HepG2 (cell line): ENCODE measurements around the gene MDH1B. TPM values are rescaled to one million over a fixed set of nuclear protein-coding genes. Genes with fewer than 3 reads are reported as not detected.
A peak's percentile ranks its signal among the peaks of the same experiment; 100 is the strongest.

Experiments
- ATAC-seq: fragments of 200-7000 bp; cut with Tn5 transposase; 3 replicates; pipeline ENCODE4 v1.9.1; 2020; ENCODE audit warnings: mild to moderate bottlenecking, moderate library complexity
- BruUV-seq: library from RNA; stranded (reverse); fragments of 400-500 nt; replicated peaks from 2 replicates; lab custom pipeline; 2021; lab: Mats Ljungman, UMichigan
- CTCF ChIA-PET: fragments of 300-600 bp; formaldehyde crosslinking; extraction: SDS; loops from one replicate; lab custom pipeline; 2021; ENCODE audit warnings: low total read pairs, inconsistent platforms, low intra/inter-chr PET ratio; lab: Yijun Ruan, JAX
- POLR2A ChIA-PET: fragments of 350-600 bp; sonication (Branson Sonifier 250); formaldehyde crosslinking; loops from one replicate; lab custom pipeline; 2020; ENCODE audit warnings: antibody characterized with exemption, inconsistent platforms; lab: Yijun Ruan, JAX
- DNase-seq: peaks from one replicate; pipeline ENCODE4 v3.0.0-alpha.2; 2015; ENCODE audit warnings: low spot score
- FAIRE-seq: peaks from 3 replicates; lab custom pipeline; 2011; peaks lifted over from hg19 to GRCh38; lab: Jason Lieb, UNC
- H2AFZ ChIP-seq: one replicate; pipeline ENCODE4 v1.6.1; 2011; ENCODE audit warnings: low read length, inconsistent platforms
- H3K27ac ChIP-seq: fragments of 300-600 bp; 3 replicates; pipeline ENCODE4 v1.8.0; 2011; ENCODE audit warnings: mixed run types, mild to moderate bottlenecking, mixed read lengths, low read length, inconsistent platforms; ENCODE audit not compliant: insufficient read depth; ENCODE audit errors: extremely low read length
- H3K27me3 ChIP-seq, 2 experiments: fragments of 200-600 bp in 1 of 2; 2 replicates in 1 of 2; 3 replicates in 1 of 2; pipeline versions ENCODE4 v1.6.0 to v1.8.0; 2011; ENCODE audit warnings: low read length in 2 of 2, mild to moderate bottlenecking in 2 of 2, moderate library complexity in 2 of 2, inconsistent platforms in 1 of 2; ENCODE audit not compliant: insufficient read depth in 2 of 2, control insufficient read depth in 1 of 2
- H3K36me3 ChIP-seq, 2 experiments: fragments of 200-600 bp in 1 of 2; replicated peaks in 1 of 2; 2 replicates in 1 of 2; 3 replicates in 1 of 2; pipeline versions ENCODE4 v1.5.1 to v1.8.0; 2011; ENCODE audit warnings: low read length in 2 of 2, inconsistent platforms in 1 of 2; ENCODE audit not compliant: insufficient read depth in 2 of 2, control insufficient read depth in 1 of 2
- H3K4me1 ChIP-seq: 2 replicates; pipeline ENCODE4 v1.5.1; 2012; ENCODE audit warnings: low read length, inconsistent platforms; ENCODE audit not compliant: insufficient read depth
- H3K4me2 ChIP-seq: 2 replicates; pipeline ENCODE4 v1.6.0; 2011; ENCODE audit warnings: low read depth, low read length, inconsistent platforms
- H3K4me3 ChIP-seq, 3 experiments: fragments of 200-600 bp in 1 of 3; sonication (generic), shearing (Covaris generic) in 1 of 3; replicated peaks in 1 of 3; 2 replicates each; pipeline ENCODE4 v1.5.1; 2011 to 2016; ENCODE audit warnings: low read length in 3 of 3, inconsistent platforms in 2 of 3, low read depth in 2 of 3, mild to moderate bottlenecking in 2 of 3, control low read depth in 1 of 3, mixed read lengths in 1 of 3; ENCODE audit not compliant: insufficient read depth in 1 of 3
- H3K79me2 ChIP-seq: one replicate; pipeline ENCODE4 v1.6.1; 2011; ENCODE audit warnings: low read length, inconsistent platforms; ENCODE audit not compliant: insufficient read depth
- H3K9ac ChIP-seq: 2 replicates; pipeline ENCODE4 v1.6.0; 2011; ENCODE audit warnings: mild to moderate bottlenecking, low read depth, low read length, inconsistent platforms; ENCODE audit not compliant: insufficient read depth
- H3K9me3 ChIP-seq: 2 replicates; pipeline ENCODE4 v1.5.1; 2012; ENCODE audit warnings: mild to moderate bottlenecking, low read length
- H4K20me1 ChIP-seq: 2 replicates; pipeline ENCODE4 v1.6.0; 2011; ENCODE audit warnings: inconsistent platforms, mild to moderate bottlenecking, low read length, moderate library complexity; ENCODE audit not compliant: insufficient read depth
- AGO1 ChIP-seq: fragments of 200-400 bp; formaldehyde crosslinking; IDR thresholded peaks from 2 replicates; pipeline ENCODE4 v1.6.1; 2017; ENCODE audit warnings: mild to moderate bottlenecking, low read depth, low read length, moderate library complexity; ENCODE audit not compliant: poor library complexity, severe bottlenecking
- ARNT2 ChIP-seq: sonication (generic); formaldehyde crosslinking; IDR thresholded peaks from 2 replicates; pipeline ENCODE4 v1.8.0; 2022; ENCODE audit warnings: mild to moderate bottlenecking, low read depth, missing genetic modification reagents, moderate library complexity
- CREBL2 ChIP-seq: sonication (generic); formaldehyde crosslinking; IDR thresholded peaks from 2 replicates; pipeline ENCODE4 v1.8.1; 2023; ENCODE audit warnings: missing genetic modification reagents, mild to moderate bottlenecking, borderline replicate concordance
- DBP ChIP-seq: sonication (generic); formaldehyde crosslinking; IDR thresholded peaks from 2 replicates; pipeline ENCODE4 v1.4.0; 2020; ENCODE audit warnings: missing genetic modification reagents; ENCODE audit errors: not compliant biosample characterization
- HMG20A ChIP-seq: IDR thresholded peaks from 2 replicates; pipeline ENCODE4 v1.6.1; 2016; ENCODE audit warnings: borderline replicate concordance
- HOXA9 ChIP-seq: sonication (generic); formaldehyde crosslinking; IDR thresholded peaks from 2 replicates; pipeline ENCODE4 v1.8.1; 2022; ENCODE audit warnings: missing genetic modification reagents, mild to moderate bottlenecking, moderate library complexity, borderline replicate concordance
- ISX ChIP-seq: sonication (generic); formaldehyde crosslinking; conservative IDR thresholded peaks from 2 replicates; pipeline ENCODE4 v1.5.0; 2020; ENCODE audit warnings: missing genetic modification reagents
- MAFF ChIP-seq: IDR thresholded peaks from 2 replicates; pipeline ENCODE4 v1.6.1; 2011; ENCODE audit warnings: low read depth, low read length, improper control_type of control experiment
- MAFK ChIP-seq, 2 experiments: IDR thresholded peaks in 1 of 2; conservative IDR thresholded peaks in 1 of 2; 2 replicates each; pipeline ENCODE4 v1.6.1; 2011; ENCODE audit warnings: improper control_type of control experiment in 2 of 2, low read length in 2 of 2
- NR2F1 ChIP-seq, 2 experiments: fragments of 450-650 bp in 1 of 2; formaldehyde crosslinking in 1 of 2; IDR thresholded peaks; 2 replicates each; pipeline versions ENCODE4 v1.5.0 to v1.6.1; 2016 to 2020; ENCODE audit warnings: mild to moderate bottlenecking in 1 of 2, missing compliant biosample characterization in 1 of 2, missing genetic modification reagents in 1 of 2, moderate library complexity in 1 of 2
- PHF5A ChIP-seq: IDR thresholded peaks from one replicate; pipeline ENCODE4 v1.6.1; 2018; ENCODE audit warnings: low read depth, missing genetic modification reagents; ENCODE audit not compliant: unreplicated experiment
- SOX13 ChIP-seq, 3 experiments: fragments of 450-650 bp in 1 of 3; sonication (generic) in 1 of 3; formaldehyde crosslinking in 1 of 3; IDR thresholded peaks in 2 of 3; conservative IDR thresholded peaks in 1 of 3; 2 replicates each; pipeline versions ENCODE4 v1.5.0 to v1.6.1; 2016 to 2020; ENCODE audit warnings: antibody characterized with exemption in 1 of 3, mild to moderate bottlenecking in 1 of 3, missing compliant biosample characterization in 1 of 3, missing genetic modification reagents in 1 of 3, moderate library complexity in 1 of 3
- TAF15 ChIP-seq: fragments of 200-400 bp; formaldehyde crosslinking; IDR thresholded peaks from one replicate; pipeline ENCODE4 v1.6.1; 2018; ENCODE audit warnings: mild to moderate bottlenecking, low read depth, low read length; ENCODE audit not compliant: poor library complexity, severe bottlenecking
- ZBTB7B ChIP-seq: sonication (generic); formaldehyde crosslinking; IDR thresholded peaks from 2 replicates; pipeline ENCODE4 v1.4.0; 2020; ENCODE audit warnings: missing genetic modification reagents
- ZFP62 ChIP-seq: sonication (generic); formaldehyde crosslinking; IDR thresholded peaks from 2 replicates; pipeline ENCODE4 v1.4.0; 2020; ENCODE audit warnings: missing genetic modification reagents
- ZNF282 ChIP-seq: fragments of 450-650 bp; IDR thresholded peaks from 2 replicates; pipeline ENCODE4 v1.6.1; 2018; ENCODE audit not compliant: partially characterized antibody
- ZNF451 ChIP-seq: sonication (generic); formaldehyde crosslinking; IDR thresholded peaks from 2 replicates; pipeline ENCODE4 v1.5.0; 2020; ENCODE audit warnings: mild to moderate bottlenecking, missing genetic modification reagents
- ZNF615 ChIP-seq: sonication (generic); formaldehyde crosslinking; IDR thresholded peaks from 2 replicates; pipeline ENCODE4 v1.5.0; 2020; ENCODE audit warnings: mild to moderate bottlenecking, missing genetic modification reagents, borderline replicate concordance
- WGBS: methylation state at CpG from one replicate; pipeline ENCODE4 v1.1.6; 2017; ENCODE audit warnings: low lambda C conversion rate; 5-methylcytosine and 5-hydroxymethylcytosine counted together
- in situ Hi-C: cut with HindIII; loops from 2 replicates; pipeline ENCODE4 v1.10.0; 2017; ENCODE audit warnings: low pct_unique_long_range_greater_than_20kb; ENCODE audit not compliant: extremely low pct_ligation_motif_present
- intact Hi-C: fragments of 100-400 bp; cut with micrococcal nuclease; formaldehyde crosslinking; loops from one replicate; pipeline ENCODE4 v1.10.0; 2022; ENCODE audit not compliant: unreplicated experiment
- polyA plus RNA-seq, 8 experiments: library from polyadenylated mRNA; depleted of rRNA in 3 of 8; stranded (reverse) in 7 of 8; unstranded in 1 of 8; fragments of >200 nt; fragmentation: Illumina TruSeq in 4 of 8; extraction: Trizol in 4 of 8; gene quantifications; 2 replicates each; pipeline versions ENCODE4 v1.2.1 to v1.2.3, GENCODE V29; 2011 to 2016; ENCODE audit warnings: low read depth in 4 of 8, missing spikeins in 1 of 8, mixed read lengths in 1 of 8; ENCODE audit not compliant: insufficient read depth in 1 of 8
- total RNA-seq, 5 experiments: library from RNA; depleted of rRNA; stranded (reverse); fragments of >200 nt; fragmentation: Illumina TruSeq; extraction: Trizol; gene quantifications; 2 replicates each; pipeline ENCODE4 v1.2.3, GENCODE V29; 2016; ENCODE audit warnings: low read depth in 1 of 5
- TF ChIP-seq, protein P1 (sequence below), 2 experiments: sonication (generic) in 1 of 2; formaldehyde crosslinking in 1 of 2; IDR thresholded peaks; 2 replicates each; pipeline versions ENCODE4 v1.4.0 to v1.6.1; 2018 to 2020; ENCODE audit warnings: missing genetic modification reagents in 2 of 2, borderline replicate concordance in 1 of 2, low read depth in 1 of 2, mild to moderate bottlenecking in 1 of 2, missing biosample characterization in 1 of 2

Gene MDH1B
- total and polyA plus RNA-seq, 2 of the 13 experiments (the other 11 are each of a cell fraction or from before 2014, with no cell fraction given): 0.17 to 0.86 TPM

- TF ChIP-seq HMG20A (0 out of 2 replicates have a peak, but pooled peaks have one; percentile 39), PHF5A (no peak), AGO1 (no peak), TAF15 (no peak), ZNF451 (CRISPR knock-in tag) (no peak), DBP (CRISPR knock-in tag) (no peak), ZBTB7B (no peak)
- TF ChIP-seq, protein P1, sequence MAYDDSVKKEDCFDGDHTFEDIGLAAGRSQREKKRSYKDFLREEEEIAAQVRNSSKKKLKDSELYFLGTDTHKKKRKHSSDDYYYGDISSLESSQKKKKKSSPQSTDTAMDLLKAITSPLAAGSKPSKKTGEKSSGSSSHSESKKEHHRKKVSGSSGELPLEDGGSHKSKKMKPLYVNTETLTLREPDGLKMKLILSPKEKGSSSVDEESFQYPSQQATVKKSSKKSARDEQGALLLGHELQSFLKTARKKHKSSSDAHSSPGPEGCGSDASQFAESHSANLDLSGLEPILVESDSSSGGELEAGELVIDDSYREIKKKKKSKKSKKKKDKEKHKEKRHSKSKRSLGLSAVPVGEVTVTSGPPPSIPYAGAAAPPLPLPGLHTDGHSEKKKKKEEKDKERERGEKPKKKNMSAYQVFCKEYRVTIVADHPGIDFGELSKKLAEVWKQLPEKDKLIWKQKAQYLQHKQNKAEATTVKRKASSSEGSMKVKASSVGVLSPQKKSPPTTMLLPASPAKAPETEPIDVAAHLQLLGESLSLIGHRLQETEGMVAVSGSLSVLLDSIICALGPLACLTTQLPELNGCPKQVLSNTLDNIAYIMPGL (CRISPR knock-in tag; IDR thresholded peaks at IDR 0.05; ENCODE audit: borderline replicate concordance in 1 of 2, low read depth in 1 of 2): no peak
Observed at GRCh38 chr2:206728277-206729199, 36.6 kb downstream of the MDH1B start (continued).

- Histone ChIP-seq H3K4me1 (no peaks in the 10 kb centered on the region), H3K27ac (no peak overlapping the region), H4K20me1 (no peaks in the 10 kb centered on the region), H3K4me3 (no peak overlapping the region), H2AFZ (no peak overlapping the region), H3K9me3 (no peaks in the 10 kb centered on the region), H3K27me3 (peaks cover 0 to 10% of the 10 kb centered on the region in 2 experiments; a peak in 2 of 5 replicates), H3K9ac (no peak overlapping the region), H3K36me3 (no peaks in the 10 kb centered on the region), H3K79me2 (no peaks in the 10 kb centered on the region), H3K4me2 (no peak overlapping the region)
- in situ Hi-C loops (no loop called here), intact Hi-C loops (no loop called here)
- CTCF ChIA-PET: no interaction called here
- FAIRE-seq (no peak), ATAC-seq (no peak), DNase-seq (no peak)
- 32% methylated on average over 2 of the region's 2 CpGs for WGBS
- POLR2A ChIA-PET: no interaction called here
- BruUV-seq: no TSS peak
- TF ChIP-seq ZFP62 (CRISPR knock-in tag): no peak
- no peak for TF ChIP-seq ZNF282
- TF ChIP-seq CREBL2: no peak
- no peak for TF ChIP-seq ZNF615 (CRISPR knock-in tag)
- peak in 1 of 2 experiments; percentile 69; a peak in 2 of 4 replicates for TF ChIP-seq MAFK (conservative IDR thresholded peaks at IDR 0.05 in 1 of 2, IDR thresholded peaks at IDR 0.05 in 1 of 2; ENCODE audit: low read length in 2 of 2)
- TF ChIP-seq SOX13 (IDR thresholded peaks at IDR 0.05): no peak
- TF ChIP-seq SOX13 (CRISPR knock-in tag; conservative IDR thresholded peaks at IDR 0.05 in 1 of 2, IDR thresholded peaks at IDR 0.05 in 1 of 2): no peak
- TF ChIP-seq HOXA9 (CRISPR knock-in tag): no peak
- TF ChIP-seq HMG20A: no peak
- TF ChIP-seq ARNT2 (CRISPR knock-in tag): no peak
- peak; percentile 40; the same call in 1 of the 2 replicates for TF ChIP-seq MAFF
- TF ChIP-seq NR2F1 (CRISPR knock-in tag; IDR thresholded peaks at IDR 0.05): no peak
- TF ChIP-seq ISX: no peak
Observed at GRCh38 chr2:206727287-206727686, 37.8 kb downstream of the MDH1B start.
